K562 (cell line): ENCODE results near the gene FAM114A2. TPM values are rescaled to one million over a fixed set of nuclear protein-coding genes. Genes with fewer than 3 reads are reported as not detected.
A peak's percentile ranks its signal among the peaks of the same experiment; 100 is the strongest.

Source experiments
- ARID1B ChIP-seq: fragments of 450-650 bp; IDR thresholded peaks from 2 replicates; pipeline ENCODE4 v1.6.1; 2016; ENCODE audit warnings: antibody characterized with exemption, mild to moderate bottlenecking, inconsistent platforms
- ATF7 ChIP-seq: fragments of 450-650 bp; IDR thresholded peaks from 2 replicates; pipeline ENCODE4 v1.7.1; 2014; ENCODE audit warnings: mild to moderate bottlenecking, moderate library complexity
- CCNT2 ChIP-seq: IDR thresholded peaks from 2 replicates; pipeline ENCODE4 v1.6.1; 2011; ENCODE audit warnings: borderline replicate concordance, low read depth, mild to moderate bottlenecking, moderate library complexity, mixed read lengths, low read length; ENCODE audit not compliant: insufficient read length; ENCODE audit errors: extremely low read depth
- COPS2 ChIP-seq: fragments of 450-650 bp; conservative IDR thresholded peaks from 2 replicates; pipeline ENCODE4 v1.6.1; 2016; ENCODE audit warnings: mild to moderate bottlenecking, moderate library complexity
- CXXC5 ChIP-seq: fragments of 250-450 bp; sonication (Bioruptor Pico); IDR thresholded peaks from 2 replicates; pipeline ENCODE4 v1.8.0; 2022; ENCODE audit warnings: inconsistent platforms, mild to moderate bottlenecking, moderate library complexity
- JUN ChIP-seq, 2 experiments: sonication (generic) in 1 of 2; formaldehyde crosslinking in 1 of 2; IDR thresholded peaks; 2 replicates each; pipeline versions ENCODE4 v1.6.1 to v1.8.0; 2012 to 2022; ENCODE audit warnings: borderline replicate concordance in 2 of 2, mild to moderate bottlenecking in 2 of 2, improper control_type of control experiment in 1 of 2, low read depth in 1 of 2, low read length in 1 of 2, missing genetic modification reagents in 1 of 2
- NUFIP1 ChIP-seq: fragments of 450-650 bp; IDR thresholded peaks from 2 replicates; pipeline ENCODE4 v1.6.1; 2018; ENCODE audit not compliant: partially characterized antibody
- POLR2B ChIP-seq: fragments of 450-650 bp; IDR thresholded peaks from 2 replicates; pipeline ENCODE4 v1.6.1; 2018; ENCODE audit warnings: low read depth; ENCODE audit not compliant: partially characterized antibody
- RB1 ChIP-seq: fragments of 450-650 bp; IDR thresholded peaks from 2 replicates; pipeline ENCODE4 v1.6.1; 2017; ENCODE audit warnings: low read depth, mild to moderate bottlenecking
- RUNX1 ChIP-seq: sonication (generic); IDR thresholded peaks from 2 replicates; pipeline ENCODE4 v1.6.1; 2016; ENCODE audit warnings: antibody characterized with exemption, low read depth
- SMAD1 ChIP-seq: fragments of 150-350 bp; IDR thresholded peaks from 2 replicates; pipeline ENCODE4 v1.6.1; 2014; ENCODE audit warnings: low read length, low read depth; ENCODE audit not compliant: partially characterized antibody
- SP1 ChIP-seq: sonication (generic); formaldehyde crosslinking; IDR thresholded peaks from 2 replicates; pipeline ENCODE4 v1.8.1; 2022; ENCODE audit warnings: mild to moderate bottlenecking, missing genetic modification reagents
- TBL1XR1 ChIP-seq, 2 experiments: IDR thresholded peaks; 2 replicates each; pipeline ENCODE4 v1.6.1; 2012; ENCODE audit warnings: improper control_type of control experiment in 2 of 2, low read length in 2 of 2, mild to moderate bottlenecking in 1 of 2
- ZBTB17 ChIP-seq: fragments of 450-650 bp; formaldehyde crosslinking; IDR thresholded peaks from 2 replicates; pipeline ENCODE4 v1.4.0; 2020; ENCODE audit warnings: mild to moderate bottlenecking
- ZBTB7A ChIP-seq: IDR thresholded peaks from 2 replicates; pipeline ENCODE4 v1.6.1; 2011; ENCODE audit warnings: low read depth, mild to moderate bottlenecking, low read length, moderate library complexity, borderline replicate concordance; ENCODE audit not compliant: control insufficient read depth
- ZNF436 ChIP-seq: fragments of 250-450, 450-650 bp; sonication (Bioruptor Pico); formaldehyde crosslinking; IDR thresholded peaks from 2 replicates; pipeline ENCODE4 v1.7.0; 2020; ENCODE audit warnings: mild to moderate bottlenecking
- polyA plus RNA-seq, 8 experiments: library from polyadenylated mRNA; depleted of rRNA in 4 of 8; stranded (reverse) in 5 of 8; unstranded in 3 of 8; fragments of >200 nt; fragmentation: Nextera tagmentation in 2 of 8; fragmentation: Illumina TruSeq in 1 of 8; extraction: Ambion mirVana in 2 of 8; extraction: Trizol in 1 of 8; gene quantifications; 2 replicates each; pipeline versions ENCODE4 v1.2.1 to v1.2.3, GENCODE V29; 2011 to 2014; ENCODE audit warnings: inconsistent platforms in 1 of 8, missing spikeins in 1 of 8
- total RNA-seq, 7 experiments: library from RNA; depleted of rRNA in 6 of 7; stranded (reverse); fragments of >200 nt in 6 of 7; fragmentation: Illumina TruSeq in 2 of 7; extraction: Trizol in 2 of 7; gene quantifications; 2 replicates each; pipeline versions ENCODE4 v1.2.1 to v1.2.3, GENCODE V29; 2011 to 2021; ENCODE audit warnings: low replicate concordance in 1 of 7
- TF ChIP-seq, protein P1 (sequence below): fragments of 450-650 bp; IDR thresholded peaks from 2 replicates; pipeline ENCODE4 v1.6.1; 2018; ENCODE audit not compliant: partially characterized antibody
- TF ChIP-seq, protein P2 (sequence below): fragments of 450-650 bp; IDR thresholded peaks from 2 replicates; pipeline ENCODE4 v1.6.1; 2014; ENCODE audit warnings: low read depth, mild to moderate bottlenecking, moderate library complexity, borderline replicate concordance

The FAM114A2 gene
- total and polyA plus RNA-seq, 9 of the 15 experiments (the other 6 are each of a cell fraction or from before 2014, with no cell fraction given), result 14.4 to 28.1 (median 21.2) TPM

DNA sequence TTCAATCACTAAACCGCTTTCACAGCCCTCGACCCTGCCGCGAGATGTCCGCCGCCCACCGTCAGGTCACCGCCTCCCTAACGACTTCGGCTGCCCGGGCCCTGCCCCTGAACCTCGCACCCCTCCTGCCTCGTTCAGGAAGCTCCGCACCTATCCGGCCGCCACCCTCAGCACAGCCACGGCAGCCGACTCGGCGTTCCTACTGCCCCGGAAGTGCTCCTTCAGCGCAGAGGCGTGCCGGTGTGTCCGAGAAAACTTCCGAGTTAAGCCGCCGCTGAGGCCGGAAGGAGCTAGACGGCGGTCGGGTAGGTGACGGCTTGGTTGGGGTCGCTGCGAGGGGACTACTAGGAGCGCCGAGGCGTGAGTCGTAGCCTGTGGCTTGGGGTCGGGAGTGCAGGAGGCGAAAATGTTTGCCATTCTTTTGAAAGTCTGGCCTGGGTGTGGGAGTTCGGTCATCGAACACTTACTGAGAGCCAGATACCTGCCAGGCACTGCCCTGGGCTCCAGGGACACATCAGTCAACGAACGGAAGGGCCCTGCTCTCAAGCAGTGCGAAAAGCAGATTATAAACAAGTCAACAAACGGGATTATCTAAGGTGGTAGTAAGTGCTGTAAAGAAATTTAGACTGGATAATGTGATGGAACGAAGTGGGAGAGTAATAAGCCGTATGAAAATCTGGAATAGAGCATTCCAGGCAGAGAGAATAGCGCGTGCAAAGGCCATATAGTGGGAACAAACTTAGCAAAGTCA is at the start of gene FAM114A2, which contains the start of gene MFAP3 (continued):
- TF ChIP-seq JUN (IDR thresholded peaks at IDR 0.05; ENCODE audit: borderline replicate concordance, low read depth, low read length) (no peak), JUN (CRISPR knock-in tag; IDR thresholded peaks at IDR 0.05; ENCODE audit: borderline replicate concordance) (peak; percentile 54; the same call in 1 of the 2 replicates), RUNX1 (no peak), TBL1XR1 (IDR thresholded peaks at IDR 0.05; ENCODE audit: low read length in 2 of 2) (peak in 1 of 2 experiments; percentile 30; a peak in 2 of 4 replicates), ZBTB17 (CRISPR knock-in tag) (peak; percentile 93), COPS2 (no peak), ATF7 (peak; percentile 70; the same call in 1 of the 2 replicates), CCNT2 (peak; percentile 40), NUFIP1 (no peak), SMAD1 (peak; percentile 67), CXXC5 (CRISPR knock-in tag) (peak; percentile 99), SP1 (peak; percentile 76), ARID1B (no peak), POLR2B (peak; percentile 92), RB1 (peak; percentile 63; the same call in 1 of the 2 replicates), ZNF436 (CRISPR knock-in tag) (no peak), ZBTB7A (peak; percentile 79)
- TF ChIP-seq, protein P1, sequence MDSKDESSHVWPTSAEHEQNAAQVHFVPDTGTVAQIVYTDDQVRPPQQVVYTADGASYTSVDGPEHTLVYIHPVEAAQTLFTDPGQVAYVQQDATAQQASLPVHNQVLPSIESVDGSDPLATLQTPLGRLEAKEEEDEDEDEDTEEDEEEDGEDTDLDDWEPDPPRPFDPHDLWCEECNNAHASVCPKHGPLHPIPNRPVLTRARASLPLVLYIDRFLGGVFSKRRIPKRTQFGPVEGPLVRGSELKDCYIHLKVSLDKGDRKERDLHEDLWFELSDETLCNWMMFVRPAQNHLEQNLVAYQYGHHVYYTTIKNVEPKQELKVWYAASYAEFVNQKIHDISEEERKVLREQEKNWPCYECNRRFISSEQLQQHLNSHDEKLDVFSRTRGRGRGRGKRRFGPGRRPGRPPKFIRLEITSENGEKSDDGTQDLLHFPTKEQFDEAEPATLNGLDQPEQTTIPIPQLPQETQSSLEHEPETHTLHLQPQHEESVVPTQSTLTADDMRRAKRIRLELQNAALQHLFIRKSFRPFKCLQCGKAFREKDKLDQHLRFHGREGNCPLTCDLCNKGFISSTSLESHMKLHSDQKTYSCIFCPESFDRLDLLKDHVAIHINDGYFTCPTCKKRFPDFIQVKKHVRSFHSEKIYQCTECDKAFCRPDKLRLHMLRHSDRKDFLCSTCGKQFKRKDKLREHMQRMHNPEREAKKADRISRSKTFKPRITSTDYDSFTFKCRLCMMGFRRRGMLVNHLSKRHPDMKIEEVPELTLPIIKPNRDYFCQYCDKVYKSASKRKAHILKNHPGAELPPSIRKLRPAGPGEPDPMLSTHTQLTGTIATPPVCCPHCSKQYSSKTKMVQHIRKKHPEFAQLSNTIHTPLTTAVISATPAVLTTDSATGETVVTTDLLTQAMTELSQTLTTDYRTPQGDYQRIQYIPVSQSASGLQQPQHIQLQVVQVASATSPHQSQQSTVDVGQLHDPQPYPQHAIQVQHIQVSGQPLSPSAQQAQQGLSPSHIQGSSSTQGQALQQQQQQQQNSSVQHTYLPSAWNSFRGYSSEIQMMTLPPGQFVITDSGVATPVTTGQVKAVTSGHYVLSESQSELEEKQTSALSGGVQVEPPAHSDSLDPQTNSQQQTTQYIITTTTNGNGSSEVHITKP, result peak; percentile 76
- TF ChIP-seq, protein P2, sequence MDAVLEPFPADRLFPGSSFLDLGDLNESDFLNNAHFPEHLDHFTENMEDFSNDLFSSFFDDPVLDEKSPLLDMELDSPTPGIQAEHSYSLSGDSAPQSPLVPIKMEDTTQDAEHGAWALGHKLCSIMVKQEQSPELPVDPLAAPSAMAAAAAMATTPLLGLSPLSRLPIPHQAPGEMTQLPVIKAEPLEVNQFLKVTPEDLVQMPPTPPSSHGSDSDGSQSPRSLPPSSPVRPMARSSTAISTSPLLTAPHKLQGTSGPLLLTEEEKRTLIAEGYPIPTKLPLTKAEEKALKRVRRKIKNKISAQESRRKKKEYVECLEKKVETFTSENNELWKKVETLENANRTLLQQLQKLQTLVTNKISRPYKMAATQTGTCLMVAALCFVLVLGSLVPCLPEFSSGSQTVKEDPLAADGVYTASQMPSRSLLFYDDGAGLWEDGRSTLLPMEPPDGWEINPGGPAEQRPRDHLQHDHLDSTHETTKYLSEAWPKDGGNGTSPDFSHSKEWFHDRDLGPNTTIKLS, result peak; percentile 83; the same call in 1 of the 2 replicates
